ENCODE results near the gene DNAH8. TPM values are rescaled to one million over a fixed set of nuclear protein-coding genes. Genes with fewer than 3 reads are reported as not detected.

The DNAH8 gene
- total and polyA plus RNA-seq, 3 donors from 2014 or later = 17.2 to 23.7 (median 19.0) TPM

DNA sequence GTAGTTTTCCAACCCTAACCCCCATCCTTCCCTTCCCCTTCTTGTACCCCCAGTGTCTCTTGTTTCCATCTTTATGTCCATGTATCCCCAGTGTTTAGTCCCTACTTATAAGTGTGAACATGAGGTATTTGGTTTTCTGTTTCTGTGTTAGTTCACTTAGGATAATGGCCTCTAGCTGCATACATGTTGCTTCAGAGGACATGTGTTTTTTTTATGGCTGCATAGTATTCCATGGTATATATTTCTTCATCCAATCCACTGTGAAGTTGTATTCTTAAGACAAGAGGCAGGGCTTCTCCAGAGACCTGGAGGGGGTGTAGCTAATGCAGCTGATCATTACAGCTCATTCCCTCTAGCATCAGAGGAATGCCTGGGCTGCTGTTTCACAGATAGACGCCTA is 4.2 kb downstream of the DNAH8 start:
- Histone ChIP-seq H3K27me3 (no peaks in the 10 kb centered on the region), H3K4me3 (no peak overlapping the region), H3K4me1 (no peaks in the 10 kb centered on the region), H3K9me3 (no peaks in the 10 kb centered on the region), H3K27ac (no peak overlapping the region), H3K36me3 (ENCODE audit: low read depth, missing control alignments) (no peaks in the 10 kb centered on the region)
- 95 to 100% methylated on average over 1 of the region's 1 CpG for WGBS, 2 donors
- intact Hi-C loops (cut with DNase I; ENCODE audit: low total_unique reads) = no loop called here
- no peak for TF ChIP-seq POLR2A (IDR thresholded peaks at IDR 0.05)
- TF ChIP-seq, protein P1, sequence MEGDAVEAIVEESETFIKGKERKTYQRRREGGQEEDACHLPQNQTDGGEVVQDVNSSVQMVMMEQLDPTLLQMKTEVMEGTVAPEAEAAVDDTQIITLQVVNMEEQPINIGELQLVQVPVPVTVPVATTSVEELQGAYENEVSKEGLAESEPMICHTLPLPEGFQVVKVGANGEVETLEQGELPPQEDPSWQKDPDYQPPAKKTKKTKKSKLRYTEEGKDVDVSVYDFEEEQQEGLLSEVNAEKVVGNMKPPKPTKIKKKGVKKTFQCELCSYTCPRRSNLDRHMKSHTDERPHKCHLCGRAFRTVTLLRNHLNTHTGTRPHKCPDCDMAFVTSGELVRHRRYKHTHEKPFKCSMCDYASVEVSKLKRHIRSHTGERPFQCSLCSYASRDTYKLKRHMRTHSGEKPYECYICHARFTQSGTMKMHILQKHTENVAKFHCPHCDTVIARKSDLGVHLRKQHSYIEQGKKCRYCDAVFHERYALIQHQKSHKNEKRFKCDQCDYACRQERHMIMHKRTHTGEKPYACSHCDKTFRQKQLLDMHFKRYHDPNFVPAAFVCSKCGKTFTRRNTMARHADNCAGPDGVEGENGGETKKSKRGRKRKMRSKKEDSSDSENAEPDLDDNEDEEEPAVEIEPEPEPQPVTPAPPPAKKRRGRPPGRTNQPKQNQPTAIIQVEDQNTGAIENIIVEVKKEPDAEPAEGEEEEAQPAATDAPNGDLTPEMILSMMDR (IDR thresholded peaks at IDR 0.05) = no peak
- no peak for DNase-seq

DNA sequence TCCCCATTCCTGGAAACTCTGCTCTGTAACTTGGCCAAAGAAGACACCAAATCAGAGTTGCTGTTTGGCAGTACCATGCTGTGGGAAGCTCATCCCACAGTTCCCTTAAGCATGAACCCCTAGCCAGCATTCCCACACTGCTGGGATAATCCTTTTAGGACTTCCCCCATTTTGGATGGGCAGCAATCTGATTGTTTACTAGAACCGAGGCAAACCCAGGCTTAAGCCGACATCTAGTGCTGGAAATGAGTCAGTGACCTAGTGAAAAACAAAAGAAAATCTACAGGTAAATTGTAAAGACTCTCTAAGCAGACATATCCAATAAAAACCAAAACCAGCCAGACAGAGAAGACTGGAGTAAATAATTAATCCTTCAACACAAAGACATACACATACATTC is 5.2 kb downstream of the DNAH8 start:
- Histone ChIP-seq H3K36me3 (ENCODE audit: low read depth, missing control alignments) (no peaks in the 10 kb centered on the region), H3K4me1 (no peaks in the 10 kb centered on the region), H3K27ac (no peak overlapping the region), H3K9me3 (no peaks in the 10 kb centered on the region), H3K27me3 (no peaks in the 10 kb centered on the region), H3K4me3 (no peak overlapping the region)
- TF ChIP-seq, protein P1 (IDR thresholded peaks at IDR 0.05) = no peak
- TF ChIP-seq POLR2A (IDR thresholded peaks at IDR 0.05) = no peak
- intact Hi-C loops (cut with DNase I; ENCODE audit: low total_unique reads) = no loop called here
- 30 to 61% methylated on average over 2 of the region's 2 CpGs for WGBS, 2 donors
- no peak for DNase-seq

DNA sequence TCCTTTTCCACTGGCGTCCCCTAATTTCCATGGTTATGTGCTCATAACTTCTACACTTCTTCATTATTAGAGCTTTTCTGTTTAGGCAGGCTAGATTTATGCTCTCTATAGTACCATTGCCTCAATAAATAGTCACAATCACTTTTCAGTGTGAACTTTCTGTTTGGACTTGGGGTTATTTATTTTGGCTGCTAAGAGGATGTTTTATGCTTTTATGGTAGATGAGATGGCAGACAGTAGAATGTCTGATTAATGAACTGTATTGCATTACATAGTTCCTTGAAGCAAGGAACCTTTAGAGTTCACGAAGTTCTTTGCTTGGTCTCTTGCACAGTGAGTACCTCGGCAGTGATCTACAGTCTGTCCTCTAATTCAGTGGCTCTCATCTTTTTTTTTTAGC is 6.9 kb downstream of the DNAH8 start:
- Histone ChIP-seq H3K27me3 (no peaks in the 10 kb centered on the region), H3K27ac (no peak overlapping the region), H3K4me3 (no peak overlapping the region), H3K9me3 (no peaks in the 10 kb centered on the region), H3K36me3 (ENCODE audit: low read depth, missing control alignments) (no peaks in the 10 kb centered on the region), H3K4me1 (no peaks in the 10 kb centered on the region)
- DNase-seq = no peak
- TF ChIP-seq, protein P1 (IDR thresholded peaks at IDR 0.05) = no peak
- TF ChIP-seq POLR2A (IDR thresholded peaks at IDR 0.05) = no peak
- intact Hi-C loops (cut with DNase I; ENCODE audit: low total_unique reads) = no loop called here
- 45 to 60% methylated on average over 3 of the region's 3 CpGs for WGBS, 2 donors

DNA sequence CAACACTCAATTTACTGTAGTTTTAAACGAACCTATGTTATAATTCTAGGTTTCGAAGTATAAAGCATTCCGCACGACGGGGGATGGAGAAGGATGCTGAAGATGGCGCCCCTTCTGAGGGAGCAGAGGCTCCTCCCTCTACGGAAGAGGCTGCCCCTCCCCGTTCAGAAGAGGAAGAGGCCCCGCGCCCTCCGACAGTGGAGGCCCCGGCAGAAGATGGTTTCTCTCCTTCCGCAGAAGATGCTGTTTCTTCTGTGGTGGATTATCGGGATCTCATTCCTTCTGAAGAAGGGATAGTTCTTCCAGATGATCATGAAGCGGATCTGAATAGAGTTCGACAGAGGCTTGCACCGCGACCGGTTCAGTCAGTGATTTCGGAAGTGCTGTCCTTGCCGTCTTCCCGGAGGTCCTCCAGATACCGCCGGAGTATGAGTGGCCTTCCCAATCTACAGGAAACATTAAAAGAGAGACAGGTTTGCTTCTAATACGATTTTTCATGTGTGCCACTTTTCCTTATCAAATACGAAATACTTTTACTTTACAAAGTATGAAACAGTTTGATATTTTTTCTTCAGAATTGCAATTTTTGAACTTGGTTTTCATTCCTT is 7.7 kb downstream of the DNAH8 start:
- H3K9me3 ChIP-seq = no peaks in the 10 kb centered on the region
- intact Hi-C loops (cut with DNase I; ENCODE audit: low total_unique reads) = no loop called here
- 65 to 81% methylated on average over 26 of the region's 26 CpGs for WGBS, 2 donors
- H3K27me3 ChIP-seq = no peaks in the 10 kb centered on the region
- no peak for TF ChIP-seq POLR2A (IDR thresholded peaks at IDR 0.05)
- TF ChIP-seq, protein P1 (IDR thresholded peaks at IDR 0.05) = no peak
- H3K4me1 ChIP-seq = no peaks in the 10 kb centered on the region
- H3K27ac ChIP-seq = no peak overlapping the region
- peak overlapping the region; percentile 33 to 44 for H3K4me3 ChIP-seq
- peak; percentile 49 for DNase-seq
- no peaks in the 10 kb centered on the region for H3K36me3 ChIP-seq (ENCODE audit: low read depth, missing control alignments)

DNA sequence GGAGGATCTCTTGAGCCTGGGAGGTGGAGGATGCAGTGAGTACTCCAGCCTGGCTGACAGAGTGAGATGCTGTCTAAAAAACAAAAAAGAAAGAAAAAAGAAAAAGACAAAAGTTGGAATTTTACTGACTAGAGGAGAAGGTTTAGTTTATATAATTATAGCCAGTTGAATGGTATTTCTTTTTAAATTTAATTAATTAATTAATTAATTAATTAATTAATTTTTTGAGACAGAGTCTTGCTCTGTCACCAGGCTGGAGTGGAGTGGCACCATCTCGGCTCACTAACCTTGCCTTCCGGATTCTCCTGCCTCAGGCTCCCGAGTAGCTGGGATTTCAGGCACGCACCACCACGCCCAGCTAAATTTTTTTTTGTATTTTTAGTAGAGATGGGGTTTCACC is 8.7 kb downstream of the DNAH8 start:
- WGBS, 2 donors = 95 to 97% methylated on average over 5 of the region's 5 CpGs

More for the DNA sequence above, 8.7 kb downstream of the DNAH8 start:
- no peak overlapping the region for H3K4me3 ChIP-seq
- intact Hi-C loops (cut with DNase I; ENCODE audit: low total_unique reads) = no loop called here
- H3K27me3 ChIP-seq = no peaks in the 10 kb centered on the region
- DNase-seq = no peak
- TF ChIP-seq, protein P1 (IDR thresholded peaks at IDR 0.05) = no peak
- TF ChIP-seq POLR2A (IDR thresholded peaks at IDR 0.05) = no peak
- H3K27ac ChIP-seq = no peak overlapping the region
- no peaks in the 10 kb centered on the region for H3K4me1 ChIP-seq
- no peaks in the 10 kb centered on the region for H3K36me3 ChIP-seq (ENCODE audit: low read depth, missing control alignments)
- no peaks in the 10 kb centered on the region for H3K9me3 ChIP-seq

Data from testis (tissue), 3 donors.